Prostate gland (tissue), 2 donors: ENCODE results near the gene PPM1J. TPM values are rescaled to one million over a fixed set of nuclear protein-coding genes. Genes with fewer than 3 reads are reported as not detected.

Source experiments
- DNase-seq: peaks from one replicate; pipeline ENCODE4 v3.0.0-alpha.2; 2019; ENCODE audit warnings: low spot score
- H3K27ac ChIP-seq, 2 donors: fragments of 200-600 bp; sonication (generic); 2 replicates each; pipeline ENCODE4 v1.5.1; 2017 to 2019
- H3K27me3 ChIP-seq: fragments of 200-600 bp; sonication (generic); replicated peaks from 2 replicates; pipeline ENCODE4 v1.5.1; 2019; ENCODE audit not compliant: insufficient read depth
- H3K36me3 ChIP-seq, 2 donors: fragments of 200-600 bp; sonication (generic); 1 replicate in 1 of 2; 2 replicates in 1 of 2; pipeline versions ENCODE4 v1.5.1 to v1.8.1; 2017 to 2019
- H3K4me1 ChIP-seq: fragments of 200-600 bp; sonication (generic); replicated peaks from 2 replicates; pipeline ENCODE4 v1.5.1; 2019
- H3K4me3 ChIP-seq, 2 donors: fragments of 200-600 bp; sonication (generic); 2 replicates each; pipeline ENCODE4 v1.5.1; 2017 to 2019
- H3K9me3 ChIP-seq: fragments of 200-600 bp; sonication (generic); 2 replicates; pipeline ENCODE4 v1.5.1; 2017
- POLR2A ChIP-seq: fragments of 450-650 bp; IDR thresholded peaks from one replicate; pipeline ENCODE4 v1.6.1; 2016; ENCODE audit warnings: antibody characterized with exemption, mild to moderate bottlenecking
- POLR2AphosphoS5 ChIP-seq: sonication (generic); formaldehyde crosslinking; IDR thresholded peaks from one replicate; pipeline ENCODE4 v1.6.1; 2017; ENCODE audit warnings: antibody characterized with exemption
- WGBS: methylation state at CpG from one replicate; pipeline ENCODE4 v1.1.5; 2018; 5-methylcytosine and 5-hydroxymethylcytosine counted together
- intact Hi-C: fragments of 100-400 bp; cut with DNase I; formaldehyde crosslinking; loops from one replicate; pipeline ENCODE4 v1.14.2; 2022
- total RNA-seq, 2 donors: library from RNA; depleted of rRNA; stranded (reverse); fragments of >200 nt; gene quantifications; one replicate each; pipeline ENCODE4 v1.1.0, GENCODE V29; 2016
- TF ChIP-seq, protein P1 (sequence below), 4 experiments: fragments of 200-600 bp in 2 of 4; fragments of 450-650 bp in 2 of 4; sonication (generic) in 2 of 4; IDR thresholded peaks; 1 replicate in 3 of 4; 2 replicates in 1 of 4; pipeline ENCODE4 v1.5.1; 2016 to 2019; ENCODE audit warnings: antibody characterized with exemption in 4 of 4, mild to moderate bottlenecking in 2 of 4, moderate library complexity in 2 of 4

PPM1J gene
- total RNA-seq, 2 donors from 2014 or later = 2.0 to 16.8 TPM

DNA sequence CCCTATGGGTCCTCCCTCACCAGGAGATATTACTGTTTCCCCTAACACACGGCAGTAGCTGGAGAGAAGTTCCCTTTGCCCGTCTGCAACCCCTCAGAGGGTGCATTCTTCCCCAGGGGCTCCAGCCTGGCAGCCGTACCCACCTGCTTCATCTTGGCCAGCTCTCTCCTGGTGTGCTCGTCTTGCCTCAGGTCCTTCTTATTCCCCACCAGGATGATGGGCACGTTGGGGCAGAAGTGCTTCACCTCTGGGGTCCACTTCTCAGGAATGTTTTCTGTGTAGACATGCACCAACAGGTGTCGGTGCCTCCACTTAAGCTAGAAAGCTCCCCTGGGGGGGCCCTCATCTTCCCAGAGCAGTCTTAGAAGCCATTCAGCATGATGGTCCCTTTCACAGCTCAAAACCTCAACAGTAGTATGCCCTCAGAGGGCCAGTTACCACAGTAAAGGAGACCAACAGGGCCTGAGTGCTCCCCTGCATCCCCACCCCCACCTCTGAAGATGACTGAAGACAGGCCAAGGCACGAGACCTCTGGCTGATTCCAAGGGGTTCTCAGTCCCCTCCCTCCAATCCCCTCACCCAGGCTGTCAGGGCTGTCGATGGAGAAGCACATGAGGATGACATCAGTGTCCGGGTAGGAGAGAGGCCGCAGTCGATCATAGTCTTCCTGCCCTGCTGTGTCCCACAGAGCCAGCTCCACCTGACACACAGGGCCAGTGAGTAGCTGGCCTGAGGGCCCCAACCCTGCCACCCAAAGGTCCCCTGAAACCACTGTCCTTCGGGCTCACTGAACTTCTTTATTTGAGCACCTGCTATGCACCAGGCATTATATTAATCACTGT, 12.5 kb downstream of the PPM1J start:
- Histone ChIP-seq H3K27me3 (no peaks in the 10 kb centered on the region), H3K27ac (peak overlapping the region; percentile 98), H3K4me1 (peaks cover 61% of the 10 kb centered on the region), H3K4me3 (no peak overlapping the region), H3K36me3 (no peaks in the 10 kb centered on the region), H3K9me3 (no peaks in the 10 kb centered on the region)
- TF ChIP-seq, protein P1, sequence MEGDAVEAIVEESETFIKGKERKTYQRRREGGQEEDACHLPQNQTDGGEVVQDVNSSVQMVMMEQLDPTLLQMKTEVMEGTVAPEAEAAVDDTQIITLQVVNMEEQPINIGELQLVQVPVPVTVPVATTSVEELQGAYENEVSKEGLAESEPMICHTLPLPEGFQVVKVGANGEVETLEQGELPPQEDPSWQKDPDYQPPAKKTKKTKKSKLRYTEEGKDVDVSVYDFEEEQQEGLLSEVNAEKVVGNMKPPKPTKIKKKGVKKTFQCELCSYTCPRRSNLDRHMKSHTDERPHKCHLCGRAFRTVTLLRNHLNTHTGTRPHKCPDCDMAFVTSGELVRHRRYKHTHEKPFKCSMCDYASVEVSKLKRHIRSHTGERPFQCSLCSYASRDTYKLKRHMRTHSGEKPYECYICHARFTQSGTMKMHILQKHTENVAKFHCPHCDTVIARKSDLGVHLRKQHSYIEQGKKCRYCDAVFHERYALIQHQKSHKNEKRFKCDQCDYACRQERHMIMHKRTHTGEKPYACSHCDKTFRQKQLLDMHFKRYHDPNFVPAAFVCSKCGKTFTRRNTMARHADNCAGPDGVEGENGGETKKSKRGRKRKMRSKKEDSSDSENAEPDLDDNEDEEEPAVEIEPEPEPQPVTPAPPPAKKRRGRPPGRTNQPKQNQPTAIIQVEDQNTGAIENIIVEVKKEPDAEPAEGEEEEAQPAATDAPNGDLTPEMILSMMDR (IDR thresholded peaks at IDR 0.05) = no peak
- TF ChIP-seq POLR2A (no peak), POLR2AphosphoS5 (no peak)
- 59% methylated on average over 12 of the region's 12 CpGs for WGBS
- DNase-seq = no peak
- intact Hi-C loops = no loop called here

GRCh38 chr1:112702067-112702395, 13.1 kb downstream of the PPM1J start:
- Histone ChIP-seq H3K27ac (peak overlapping the region; percentile 86 to 98), H3K36me3 (no peaks in the 10 kb centered on the region), H3K4me3 (no peak overlapping the region), H3K4me1 (peaks cover 61% of the 10 kb centered on the region), H3K9me3 (no peaks in the 10 kb centered on the region), H3K27me3 (no peaks in the 10 kb centered on the region)
- TF ChIP-seq, protein P1 (IDR thresholded peaks at IDR 0.05) = no peak
- TF ChIP-seq POLR2A (no peak), POLR2AphosphoS5 (no peak)
- DNase-seq = no peak
- 39% methylated on average over 3 of the region's 3 CpGs for WGBS
- intact Hi-C loops = no loop called here

GRCh38 chr1:112701227-112702066, 13.7 kb downstream of the PPM1J start:
- H3K36me3 ChIP-seq = no peaks in the 10 kb centered on the region
- DNase-seq = no peak
- no peak overlapping the region for H3K4me3 ChIP-seq
- H3K27me3 ChIP-seq = no peaks in the 10 kb centered on the region
- TF ChIP-seq POLR2A = no peak
- TF ChIP-seq POLR2AphosphoS5 = no peak
- TF ChIP-seq, protein P1 (IDR thresholded peaks at IDR 0.05) = no peak
- intact Hi-C loops = no loop called here
- H3K27ac ChIP-seq = peak overlapping the region; percentile 86 to 98
- H3K9me3 ChIP-seq = no peaks in the 10 kb centered on the region
- peaks cover 61% of the 10 kb centered on the region for H3K4me1 ChIP-seq
- 65% methylated on average over 17 of the region's 17 CpGs for WGBS

DNA sequence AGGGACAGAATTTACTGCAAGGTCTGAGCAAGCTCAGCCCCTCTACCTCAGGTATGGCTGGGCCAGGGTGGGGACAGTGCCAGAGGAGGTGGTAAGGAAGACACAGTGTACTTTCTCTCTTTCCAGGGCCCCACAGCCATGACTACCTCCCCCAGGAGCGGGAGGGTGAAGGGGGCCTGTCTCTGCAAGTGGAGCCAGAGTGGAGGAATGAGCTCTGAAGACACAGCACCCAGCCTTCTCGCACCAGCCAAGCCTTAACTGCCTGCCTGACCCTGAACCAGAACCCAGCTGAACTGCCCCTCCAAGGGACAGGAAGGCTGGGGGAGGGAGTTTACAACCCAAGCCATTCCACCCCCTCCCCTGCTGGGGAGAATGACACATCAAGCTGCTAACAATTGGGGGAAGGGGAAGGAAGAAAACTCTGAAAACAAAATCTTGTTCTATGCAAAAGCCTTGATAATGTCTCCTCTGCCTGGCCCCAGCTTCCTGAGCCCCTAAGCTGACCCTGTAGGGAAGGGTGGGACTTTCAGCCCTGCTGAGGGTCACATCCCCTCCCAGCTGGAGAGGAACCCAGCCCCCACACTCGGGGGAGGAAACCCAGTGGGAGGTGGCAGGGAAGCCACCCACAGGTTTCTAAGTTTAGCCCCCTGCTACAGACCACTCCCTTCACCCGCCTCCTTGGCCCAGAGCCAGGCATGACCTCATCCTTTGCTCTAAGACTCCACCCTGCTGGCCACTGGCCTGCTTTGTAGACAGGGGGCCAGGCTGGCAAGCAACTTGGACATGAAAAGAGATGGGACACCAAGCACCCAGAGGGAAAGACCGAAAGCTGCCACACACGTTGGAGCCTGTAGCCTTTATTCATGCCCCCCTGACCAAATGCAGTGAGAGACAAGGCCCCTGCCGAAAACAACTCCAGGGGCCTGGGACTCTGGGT, 14.6 kb downstream of the PPM1J start:
- H3K27me3 ChIP-seq = no peaks in the 10 kb centered on the region
- H3K9me3 ChIP-seq = no peaks in the 10 kb centered on the region
- 12% methylated on average over 6 of the region's 7 CpGs for WGBS
- H3K36me3 ChIP-seq = peaks cover 0 to 2% of the 10 kb centered on the region in 2 donors
- peak; percentile 94 for DNase-seq
- TF ChIP-seq POLR2AphosphoS5 = peak; percentile 80
- TF ChIP-seq, protein P1 (IDR thresholded peaks at IDR 0.05) = peak in 2 of 4 experiments; percentile 46 to 49
- TF ChIP-seq POLR2A = peak; percentile 33
- no peak overlapping the region for H3K4me3 ChIP-seq
- peak overlapping the region; percentile 86 to 98 for H3K27ac ChIP-seq
- peaks cover 61% of the 10 kb centered on the region for H3K4me1 ChIP-seq
- intact Hi-C loops = no loop called here
